GM12892 (cell line): ENCODE data around the gene ULK4.

Experiments used
- DNase-seq: peaks from one replicate; pipeline ENCODE4 v3.0.0; 2011; ENCODE audit not compliant: insufficient read length
- FAIRE-seq: peaks from 2 replicates; lab custom pipeline; 2011; peaks lifted over from hg19 to GRCh38; lab: Jason Lieb, UNC
- POLR2A ChIP-seq: IDR thresholded peaks from 2 replicates; pipeline ENCODE4 v1.6.1; 2011; ENCODE audit warnings: low read depth, low read length, control low read depth
- POLR2AphosphoS5 ChIP-seq: IDR thresholded peaks from 2 replicates; pipeline ENCODE4 v1.6.1; 2011; ENCODE audit warnings: low read depth, low read length, control low read depth
- TAF1 ChIP-seq: IDR thresholded peaks from 2 replicates; pipeline ENCODE4 v1.6.1; 2011; ENCODE audit warnings: low read depth, mild to moderate bottlenecking, control low read depth, low read length, borderline replicate concordance

Gene ULK4

DNA sequence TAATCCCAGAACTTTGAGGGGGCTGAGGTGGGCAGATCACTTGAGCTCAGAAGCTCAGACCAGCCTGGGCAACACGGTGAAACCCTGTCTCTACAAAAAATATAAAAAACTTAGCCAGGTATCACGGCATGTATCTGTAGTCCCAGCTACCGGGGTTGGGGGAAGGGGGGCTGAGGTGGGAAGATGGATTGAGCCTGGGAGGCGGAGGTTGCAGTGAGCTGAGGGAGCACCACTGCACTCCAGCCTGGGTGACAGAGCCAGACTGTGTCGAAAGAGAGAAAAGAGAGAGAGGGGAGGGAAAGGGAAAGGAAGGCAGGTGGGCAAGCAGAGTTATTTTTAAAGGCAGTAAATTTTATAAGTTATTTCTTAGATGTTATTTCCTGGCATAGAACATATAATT, 368.1 kb downstream of the ULK4 start:
- no peak for DNase-seq
- no peak for TF ChIP-seq TAF1
- no peak for TF ChIP-seq POLR2AphosphoS5
- no peak for FAIRE-seq

DNA sequence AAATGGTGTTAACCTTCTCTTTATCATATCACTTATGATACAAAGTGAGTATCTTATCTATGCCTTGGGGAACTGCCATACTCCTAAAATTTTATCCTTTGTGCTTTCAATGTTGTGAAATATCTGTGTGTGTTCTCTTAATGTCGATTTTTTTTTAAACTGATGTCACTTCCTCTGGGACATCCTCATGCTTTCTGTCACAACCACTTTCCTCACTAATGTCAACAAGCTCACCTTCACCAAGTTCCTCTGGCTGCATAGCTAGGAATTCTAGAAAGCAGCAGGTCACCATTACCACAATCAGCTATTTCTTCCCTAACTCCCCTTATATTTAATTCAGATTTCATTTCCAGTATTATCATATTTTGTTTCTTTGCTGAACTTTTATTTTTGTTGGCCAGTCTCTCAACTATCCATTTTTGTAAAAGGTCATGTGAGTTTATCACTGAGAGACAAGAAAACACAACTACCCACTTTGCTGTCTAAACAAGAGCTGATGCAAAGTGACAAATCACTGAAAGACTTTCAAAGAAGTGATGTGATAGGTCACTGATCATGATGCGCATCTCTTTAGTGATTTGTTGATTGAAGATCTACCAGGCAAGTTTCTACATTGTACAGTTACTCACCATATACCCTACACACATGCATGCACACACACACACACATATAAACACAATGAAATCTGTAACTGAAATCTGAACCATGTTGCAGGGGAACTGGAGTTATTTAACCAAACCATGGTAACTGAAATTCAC, 369.0 kb downstream of the ULK4 start:
- FAIRE-seq (no peak), DNase-seq (no peak)
- TF ChIP-seq POLR2AphosphoS5 (no peak), TAF1 (no peak), POLR2A (no peak)

DNA sequence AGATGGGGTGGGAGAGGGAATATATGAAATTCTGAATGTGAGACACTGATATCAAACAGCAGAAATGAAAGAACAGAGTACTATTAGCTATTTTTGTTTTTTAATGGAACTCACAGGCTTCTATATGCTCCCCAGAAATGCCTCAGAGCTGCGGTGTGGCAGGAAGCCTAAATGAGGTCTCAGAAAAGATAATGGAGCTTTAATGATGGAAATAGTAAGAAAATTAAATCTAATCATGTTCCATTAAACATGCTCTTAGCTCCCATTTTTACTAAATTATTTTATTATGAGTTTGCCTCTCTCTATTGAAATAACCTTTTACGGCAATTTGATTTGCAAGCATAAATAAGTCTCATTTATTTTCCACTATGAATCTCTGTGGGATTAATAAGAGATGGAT, 378.9 kb downstream of the ULK4 start:
- TF ChIP-seq TAF1: no peak
- TF ChIP-seq POLR2A: no peak
- no peak for TF ChIP-seq POLR2AphosphoS5

DNA sequence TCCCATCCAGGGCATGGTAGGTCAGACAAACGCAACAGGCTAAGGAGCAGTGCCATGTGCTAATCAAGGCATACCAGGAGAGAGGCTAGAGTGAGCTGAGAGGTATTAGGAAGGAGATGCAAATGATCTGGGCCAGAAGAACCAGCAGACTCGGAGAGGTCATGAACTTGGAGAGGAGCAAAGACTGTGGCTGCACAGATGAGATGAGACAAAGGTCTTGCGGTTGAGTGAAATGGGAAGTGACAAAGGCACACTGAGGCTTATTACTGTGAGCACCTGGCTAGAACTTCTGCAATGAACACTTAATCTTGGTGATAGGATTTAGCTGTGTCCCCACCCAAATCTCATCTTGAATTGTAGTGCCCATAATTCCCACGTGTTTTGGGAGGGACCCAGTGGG, 380.2 kb downstream of the ULK4 start:
- FAIRE-seq (peak; percentile 90), DNase-seq (no peak)
- TF ChIP-seq TAF1 (no peak), POLR2A (no peak), POLR2AphosphoS5 (no peak)

More for the DNA sequence above, 378.9 kb downstream of the ULK4 start:
- FAIRE-seq (no peak), DNase-seq (no peak)

DNA sequence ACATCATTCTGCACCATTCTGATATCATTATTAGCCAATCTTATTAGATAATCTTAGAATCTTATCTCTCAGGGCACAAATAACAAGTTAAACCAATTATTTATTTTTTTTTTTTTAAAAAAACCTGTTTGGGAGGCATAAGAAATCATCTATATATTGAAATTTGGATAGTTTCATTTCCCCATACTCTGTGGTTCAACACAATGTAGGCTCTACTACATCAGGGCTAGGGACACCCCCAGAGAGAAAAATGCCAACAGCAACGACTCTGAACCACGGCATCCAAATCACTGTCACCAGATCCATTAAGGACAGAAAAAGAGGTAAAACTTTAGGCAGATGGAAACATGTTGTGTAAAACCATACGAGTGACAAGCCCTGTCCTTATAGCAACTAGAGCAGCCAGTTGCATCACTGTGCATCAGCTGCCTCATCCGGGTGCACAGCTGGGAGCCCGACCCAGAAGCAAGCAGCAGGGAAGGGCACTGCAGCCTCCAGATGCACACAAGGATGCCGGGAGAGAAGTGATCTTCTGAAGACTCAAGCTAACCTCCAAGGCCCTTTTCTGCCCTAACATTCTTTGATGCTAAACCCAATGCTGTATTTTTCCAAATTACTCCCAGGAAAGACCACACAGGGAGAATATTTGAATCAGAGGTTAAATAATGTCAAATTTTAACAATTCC, 381.5 kb downstream of the ULK4 start:
- DNase-seq (no peak), FAIRE-seq (no peak)
- no peak for TF ChIP-seq POLR2A
- no peak for TF ChIP-seq POLR2AphosphoS5
- TF ChIP-seq TAF1: no peak

DNA sequence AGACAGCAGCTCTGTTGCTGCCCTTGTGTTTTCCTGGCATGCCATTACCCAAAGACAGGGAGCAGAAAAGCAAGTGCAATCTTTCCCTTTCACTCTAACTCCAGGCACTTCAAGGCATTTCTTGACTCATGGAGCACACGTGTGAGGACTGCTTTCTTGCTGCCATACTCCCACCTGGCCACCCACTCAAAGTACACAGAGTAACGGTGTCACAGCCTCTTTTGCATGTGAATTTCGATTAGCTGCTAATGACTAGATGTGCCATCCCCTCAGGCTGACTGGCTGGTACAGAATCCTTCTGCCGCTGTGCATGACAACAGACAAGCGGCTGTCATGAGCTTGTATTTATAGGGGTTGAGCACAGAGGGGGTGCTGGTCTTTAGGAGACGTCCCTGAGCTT, 382.0 kb downstream of the ULK4 start:
- no peak for FAIRE-seq
- no peak for DNase-seq
- TF ChIP-seq TAF1 (no peak), POLR2AphosphoS5 (no peak), POLR2A (no peak)

DNA sequence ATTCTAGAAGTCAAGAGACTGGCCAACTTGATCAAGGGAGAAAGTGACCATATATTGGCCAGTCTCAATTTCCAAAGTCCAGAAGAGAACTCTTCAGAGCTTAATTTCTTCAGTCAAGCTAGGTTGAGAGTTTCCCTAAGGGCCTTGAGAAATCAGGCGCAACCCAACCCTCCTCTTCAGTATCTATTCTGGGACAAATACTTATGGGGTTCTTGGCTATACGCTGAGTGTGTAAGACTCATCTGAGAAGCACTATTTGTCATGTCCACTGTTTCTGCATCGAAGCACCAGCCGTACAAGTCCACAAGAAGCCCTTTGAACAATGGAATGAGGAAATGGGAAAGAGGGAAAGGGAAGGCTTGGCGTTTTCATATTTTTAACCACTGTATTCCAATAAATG, 383.1 kb downstream of the ULK4 start:
- TF ChIP-seq TAF1 (no peak), POLR2AphosphoS5 (no peak), POLR2A (no peak)
- FAIRE-seq: no peak
- DNase-seq: no peak

DNA sequence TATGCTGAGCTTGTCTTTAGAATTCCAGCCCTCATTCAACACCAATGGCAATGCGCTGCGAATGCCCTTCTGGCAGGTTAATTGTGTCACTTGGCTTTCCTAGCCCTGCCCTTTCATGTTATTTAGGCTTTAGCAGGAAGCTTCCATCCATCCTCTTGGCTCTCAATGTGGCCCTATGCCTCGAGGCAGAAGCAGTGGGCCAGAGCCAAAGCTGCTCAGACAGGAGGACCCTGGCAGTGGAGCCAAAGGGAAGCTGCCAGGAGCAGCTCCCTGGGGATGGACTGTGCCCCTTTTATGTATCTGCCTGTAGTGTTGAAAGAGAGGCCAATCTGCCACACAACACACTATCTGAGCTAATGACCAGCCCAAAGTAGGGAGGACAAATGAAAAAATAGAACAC, 386.2 kb downstream of the ULK4 start:
- FAIRE-seq: no peak
- no peak for DNase-seq
- TF ChIP-seq POLR2A (no peak), TAF1 (no peak), POLR2AphosphoS5 (no peak)

DNA sequence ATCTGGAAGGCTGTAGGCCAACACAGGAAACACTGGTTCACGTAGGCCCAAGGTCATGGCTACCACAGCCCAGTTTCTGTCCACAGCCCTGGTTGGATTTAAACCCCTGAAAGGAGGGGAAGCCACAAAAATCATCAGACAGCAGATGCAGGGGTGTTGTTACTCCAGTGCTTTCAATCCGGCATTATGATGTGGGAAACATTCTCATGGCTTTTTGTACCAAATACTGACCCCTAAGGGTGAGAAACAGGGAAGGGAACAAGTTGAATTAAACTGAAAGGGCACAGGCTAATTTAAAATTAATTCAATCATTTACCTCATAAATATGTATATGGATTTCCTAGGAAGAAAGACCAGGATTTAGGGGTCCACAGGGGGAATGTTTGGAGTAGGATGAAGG, 387.0 kb downstream of the ULK4 start:
- DNase-seq (no peak), FAIRE-seq (no peak)
- no peak for TF ChIP-seq POLR2AphosphoS5
- TF ChIP-seq POLR2A: no peak
- TF ChIP-seq TAF1: no peak

DNA sequence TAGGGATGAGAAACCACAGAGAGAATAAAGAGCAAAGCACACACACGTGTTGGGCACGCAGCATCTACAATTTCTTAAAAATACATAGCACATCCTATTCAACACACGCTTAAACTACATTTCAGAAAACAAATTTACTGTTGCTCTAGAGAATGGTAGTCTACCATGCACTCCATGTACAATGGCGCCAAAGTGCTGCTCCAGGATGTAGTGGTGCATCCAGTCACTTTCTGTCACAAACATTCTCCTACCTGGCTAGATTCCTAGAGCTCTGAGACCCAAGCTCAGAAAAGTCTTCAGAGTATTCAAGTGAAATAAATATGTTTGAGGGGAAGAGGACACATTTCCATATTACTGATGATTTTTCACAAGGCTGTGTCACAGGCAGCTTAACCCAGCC, 388.3 kb downstream of the ULK4 start:
- no peak for DNase-seq
- TF ChIP-seq POLR2A (no peak), TAF1 (no peak), POLR2AphosphoS5 (no peak)
- FAIRE-seq: no peak

DNA sequence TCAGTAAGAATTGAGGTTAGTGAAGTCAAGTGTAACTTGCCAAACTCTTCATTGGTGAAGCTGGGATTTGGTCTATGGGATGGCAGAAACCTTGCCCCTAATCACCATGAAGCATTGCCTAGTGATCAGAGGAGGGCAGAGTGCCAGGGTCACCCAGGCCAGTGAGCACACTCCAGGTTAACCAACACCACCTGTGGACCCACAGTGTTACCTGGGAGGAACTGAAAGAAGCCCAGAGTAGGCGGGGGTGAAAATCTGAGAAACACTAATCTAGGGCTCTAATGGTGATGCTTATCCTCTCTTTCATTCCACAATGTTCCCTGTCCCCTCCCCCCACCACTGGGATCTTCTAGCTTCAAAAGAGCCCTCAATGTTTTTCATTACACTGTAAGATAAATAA, 389.8 kb downstream of the ULK4 start:
- DNase-seq (no peak), FAIRE-seq (no peak)
- TF ChIP-seq POLR2AphosphoS5 (no peak), TAF1 (no peak), POLR2A (no peak)

DNA sequence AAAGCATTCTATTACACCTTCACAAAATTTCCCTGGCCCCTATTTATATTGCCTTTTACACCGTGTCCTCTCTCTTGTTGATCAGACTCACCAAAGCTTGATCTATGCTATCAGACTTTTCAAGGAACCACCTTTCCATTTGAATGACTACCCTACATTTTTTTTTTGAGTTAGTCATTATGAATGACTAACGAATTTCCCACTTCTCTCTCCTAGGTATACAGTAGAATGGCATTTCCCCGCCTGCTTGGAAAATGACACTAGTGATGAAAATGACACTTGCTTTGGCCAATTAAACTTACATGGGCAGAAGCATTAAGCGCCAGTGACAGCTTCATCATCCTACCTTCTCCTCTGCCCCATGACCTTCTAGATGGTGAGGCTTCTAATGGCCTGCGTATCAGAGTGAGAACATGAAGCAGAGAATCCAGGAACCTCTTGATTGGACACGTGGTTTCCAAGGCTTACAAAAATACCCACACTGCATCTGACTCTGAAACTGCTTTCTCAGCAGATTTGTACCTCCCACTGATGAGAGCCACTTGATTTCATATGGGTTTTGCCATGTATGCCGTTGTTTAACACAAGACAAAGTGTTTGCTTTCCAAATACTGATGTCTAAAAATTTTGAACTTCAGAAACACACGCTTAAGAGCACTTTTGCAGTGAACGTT, 392.1 kb downstream of the ULK4 start:
- TF ChIP-seq POLR2AphosphoS5 (no peak), TAF1 (no peak), POLR2A (no peak)
- DNase-seq: no peak
- FAIRE-seq: no peak

DNA sequence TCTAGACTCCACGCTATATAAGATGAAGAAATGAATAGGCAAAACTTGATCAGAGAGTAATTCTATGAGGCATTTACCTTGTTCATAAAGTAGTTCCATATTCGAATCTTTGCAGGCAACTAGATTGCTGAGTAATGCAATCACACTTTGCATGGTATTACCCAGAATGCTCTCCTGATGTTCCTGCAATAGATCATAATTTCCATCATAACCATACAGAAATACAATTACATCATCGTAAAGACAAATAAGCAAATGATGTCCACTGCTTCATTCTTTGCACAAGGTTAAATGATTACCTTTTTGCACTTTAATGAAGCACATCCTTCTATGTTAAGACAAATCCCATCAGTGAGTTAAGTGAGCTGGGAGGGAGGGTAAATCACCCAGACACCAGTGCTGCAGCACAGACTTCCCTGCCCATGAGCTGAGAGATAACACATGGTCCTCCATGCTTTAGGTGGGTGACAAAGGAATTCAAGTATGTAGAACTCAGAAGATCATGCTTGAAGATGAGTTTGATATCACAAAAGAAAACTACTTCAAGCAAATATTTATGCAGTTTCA, 395.9 kb downstream of the ULK4 start:
- DNase-seq (no peak), FAIRE-seq (peak; percentile 73)
- TF ChIP-seq TAF1: no peak
- TF ChIP-seq POLR2AphosphoS5: no peak
- no peak for TF ChIP-seq POLR2A
